Stimulated activated CD4-positive, alpha-beta T cell treated with anti-CD3 and anti-CD28 coated beads, Interleukin-15, amount 100 ng/mL, for 48 hours (primary cell): Measurements from ENCODE around the gene DLX4.

Experiments used
- DNase-seq, 2 donors: peaks; one replicate each; pipeline ENCODE4 v3.0.0-alpha.2; 2020; ENCODE audit warnings: low read depth in 2 of 2

Gene DLX4

GRCh38 chr17:49969134-49969759 lies at the start of gene DLX4:
Gene DLX4, plus strand, starts transcription at chr17:49969190. Its CDS starts 279 bp downstream, at chr17:49969469.
- DNase-seq, result peak in 1 of 2 donors; percentile 67

GRCh38 chr17:49920030-49920769 lies 48.8 kb upstream of the DLX4 start:
- no peak for DNase-seq

GRCh38 chr17:49922095-49922494 lies 46.9 kb upstream of the DLX4 start:
- no peak for DNase-seq

- DNase-seq, result no peak
Measured at GRCh38 chr17:49924116-49924515, 44.9 kb upstream of the DLX4 start.

- no peak for DNase-seq
Measured at GRCh38 chr17:49924589-49924988, 44.4 kb upstream of the DLX4 start.

GRCh38 chr17:49925921-49926320 lies 43.1 kb upstream of the DLX4 start:
- DNase-seq, result no peak

GRCh38 chr17:49926886-49927285 lies 42.1 kb upstream of the DLX4 start:
- DNase-seq, result no peak

GRCh38 chr17:49928126-49928800 lies 40.7 kb upstream of the DLX4 start:
- DNase-seq, result no peak

- no peak for DNase-seq
Measured at GRCh38 chr17:49928837-49929475, 40.0 kb upstream of the DLX4 start.

GRCh38 chr17:49930880-49931279 lies 38.1 kb upstream of the DLX4 start:
- no peak for DNase-seq

- DNase-seq, result no peak
Measured at GRCh38 chr17:49931416-49932137, 37.4 kb upstream of the DLX4 start.

GRCh38 chr17:49932138-49932723 lies 36.8 kb upstream of the DLX4 start:
- no peak for DNase-seq

- no peak for DNase-seq
Measured at GRCh38 chr17:49932901-49933300, 36.1 kb upstream of the DLX4 start.

- no peak for DNase-seq
Measured at GRCh38 chr17:49935526-49936210, 33.3 kb upstream of the DLX4 start.

- DNase-seq, result no peak
Measured at GRCh38 chr17:49936386-49936785, 32.6 kb upstream of the DLX4 start.

GRCh38 chr17:49939318-49939717 lies 29.7 kb upstream of the DLX4 start:
- DNase-seq, result no peak

- no peak for DNase-seq
Measured at GRCh38 chr17:49941427-49941826, 27.6 kb upstream of the DLX4 start.

- DNase-seq, result no peak
Measured at GRCh38 chr17:49942947-49943346, 26.0 kb upstream of the DLX4 start.

GRCh38 chr17:49944273-49944870 lies 24.6 kb upstream of the DLX4 start:
- no peak for DNase-seq

GRCh38 chr17:49946208-49946607 lies 22.8 kb upstream of the DLX4 start:
- DNase-seq, result no peak
